ENCODE measurements around the gene LYRM9.
"Not testable (repeated sequence)": the region's sequence is repeated elsewhere in the genome, so short reads cannot be mapped to it uniquely, and the experiment has no call there.

LYRM9 gene

GRCh38 chr17:27896701-27897100, 3.5 kb upstream of the LYRM9 start:
- Histone ChIP-seq H3K9me3 (ENCODE audit: control insufficient read depth, insufficient read depth, low read length) (no peaks in the 10 kb centered on the region), H3K9ac (ENCODE audit: low read depth, low read length) (no peak overlapping the region), H3K36me3 (ENCODE audit: insufficient read depth, low read length) (no peaks in the 10 kb centered on the region)

GRCh38 chr17:27895940-27896535, 2.9 kb upstream of the LYRM9 start:
- peaks cover 32% of the 10 kb centered on the region for H3K4me1 ChIP-seq (ENCODE audit: insufficient read depth, low read length)
- no peaks in the 10 kb centered on the region for H3K9me3 ChIP-seq (ENCODE audit: control insufficient read depth, insufficient read depth, low read length)
- no peaks in the 10 kb centered on the region for H3K36me3 ChIP-seq (ENCODE audit: insufficient read depth, low read length)
- H3K9ac ChIP-seq (ENCODE audit: low read depth, low read length): no peak overlapping the region

More at GRCh38 chr17:27896701-27897100, 3.5 kb upstream of the LYRM9 start:
- peaks cover 25% of the 10 kb centered on the region for H3K4me1 ChIP-seq (ENCODE audit: insufficient read depth, low read length)

- H3K9me3 ChIP-seq (ENCODE audit: control insufficient read depth, insufficient read depth, low read length): no peaks in the 10 kb centered on the region
- no peaks in the 10 kb centered on the region for H3K36me3 ChIP-seq (ENCODE audit: insufficient read depth, low read length)
- H3K9ac ChIP-seq (ENCODE audit: low read depth, low read length): no peak overlapping the region
- peaks cover 33% of the 10 kb centered on the region for H3K4me1 ChIP-seq (ENCODE audit: insufficient read depth, low read length)
Observed at GRCh38 chr17:27895123-27895895, 2.1 kb upstream of the LYRM9 start.

- no peaks in the 10 kb centered on the region for H3K9me3 ChIP-seq (ENCODE audit: control insufficient read depth, insufficient read depth, low read length)
- no peak overlapping the region for H3K9ac ChIP-seq (ENCODE audit: low read depth, low read length)
- H3K36me3 ChIP-seq (ENCODE audit: insufficient read depth, low read length): no peaks in the 10 kb centered on the region
- H3K4me1 ChIP-seq (ENCODE audit: insufficient read depth, low read length): peaks cover 42% of the 10 kb centered on the region
Observed at GRCh38 chr17:27893841-27894503, 807 bp upstream of the LYRM9 start.

- Histone ChIP-seq H3K36me3 (ENCODE audit: insufficient read depth, low read length) (no peaks in the 10 kb centered on the region), H3K9me3 (ENCODE audit: control insufficient read depth, insufficient read depth, low read length) (no peaks in the 10 kb centered on the region), H3K4me1 (ENCODE audit: insufficient read depth, low read length) (peaks cover 54% of the 10 kb centered on the region), H3K9ac (ENCODE audit: low read depth, low read length) (peak overlapping the region; percentile 59; the same call in 1 of the 2 replicates)
Observed at GRCh38 chr17:27892542-27892865, 661 bp downstream of the LYRM9 start.

GRCh38 chr17:27891841-27892240, 1.3 kb downstream of the LYRM9 start:
- peaks cover 54% of the 10 kb centered on the region for H3K4me1 ChIP-seq (ENCODE audit: insufficient read depth, low read length)
- no peak overlapping the region for H3K9ac ChIP-seq (ENCODE audit: low read depth, low read length)
- H3K36me3 ChIP-seq (ENCODE audit: insufficient read depth, low read length): no peaks in the 10 kb centered on the region
- no peaks in the 10 kb centered on the region for H3K9me3 ChIP-seq (ENCODE audit: control insufficient read depth, insufficient read depth, low read length)

GRCh38 chr17:27889711-27890251, 3.4 kb downstream of the LYRM9 start:
- Histone ChIP-seq H3K4me1 (ENCODE audit: insufficient read depth, low read length) (peaks cover 44% of the 10 kb centered on the region), H3K36me3 (ENCODE audit: insufficient read depth, low read length) (no peaks in the 10 kb centered on the region), H3K9me3 (ENCODE audit: control insufficient read depth, insufficient read depth, low read length) (no peaks in the 10 kb centered on the region), H3K9ac (ENCODE audit: low read depth, low read length) (no peak overlapping the region)

- no peak overlapping the region for H3K9ac ChIP-seq (ENCODE audit: low read depth, low read length)
- H3K36me3 ChIP-seq (ENCODE audit: insufficient read depth, low read length): no peaks in the 10 kb centered on the region
- H3K4me1 ChIP-seq (ENCODE audit: insufficient read depth, low read length): peaks cover 36% of the 10 kb centered on the region
- H3K9me3 ChIP-seq (ENCODE audit: control insufficient read depth, insufficient read depth, low read length): no peaks in the 10 kb centered on the region
Observed at GRCh38 chr17:27888945-27889344, 4.2 kb downstream of the LYRM9 start.

GRCh38 chr17:27888067-27888466, 5.1 kb downstream of the LYRM9 start:
- Histone ChIP-seq H3K4me1 (ENCODE audit: insufficient read depth, low read length) (peaks cover 30% of the 10 kb centered on the region), H3K9ac (ENCODE audit: low read depth, low read length) (no peak overlapping the region), H3K36me3 (ENCODE audit: insufficient read depth, low read length) (no peaks in the 10 kb centered on the region), H3K9me3 (ENCODE audit: control insufficient read depth, insufficient read depth, low read length) (no peaks in the 10 kb centered on the region)

- H3K36me3 ChIP-seq (ENCODE audit: insufficient read depth, low read length); H3K9me3 ChIP-seq (ENCODE audit: control insufficient read depth, insufficient read depth, low read length); H3K9ac ChIP-seq (ENCODE audit: low read depth, low read length): not testable (repeated sequence)
- H3K4me1 ChIP-seq (ENCODE audit: insufficient read depth, low read length): peaks cover 26% of the 10 kb centered on the region
Observed at GRCh38 chr17:27886348-27886906, 6.7 kb downstream of the LYRM9 start.

GRCh38 chr17:27882162-27882840, 10.9 kb downstream of the LYRM9 start:
- Histone ChIP-seq H3K9me3 (ENCODE audit: control insufficient read depth, insufficient read depth, low read length) (no peaks in the 10 kb centered on the region), H3K4me1 (ENCODE audit: insufficient read depth, low read length) (no peaks in the 10 kb centered on the region), H3K36me3 (ENCODE audit: insufficient read depth, low read length) (no peaks in the 10 kb centered on the region), H3K9ac (ENCODE audit: low read depth, low read length) (no peak overlapping the region)

- H3K4me1 ChIP-seq (ENCODE audit: insufficient read depth, low read length): no peaks in the 10 kb centered on the region
- no peaks in the 10 kb centered on the region for H3K9me3 ChIP-seq (ENCODE audit: control insufficient read depth, insufficient read depth, low read length)
- no peaks in the 10 kb centered on the region for H3K36me3 ChIP-seq (ENCODE audit: insufficient read depth, low read length)
- no peak overlapping the region for H3K9ac ChIP-seq (ENCODE audit: low read depth, low read length)
Observed at GRCh38 chr17:27879987-27880608, 13.1 kb downstream of the LYRM9 start.

GRCh38 chr17:27878776-27879562, 14.2 kb downstream of the LYRM9 start:
- Histone ChIP-seq H3K4me1 (ENCODE audit: insufficient read depth, low read length) (no peaks in the 10 kb centered on the region), H3K36me3 (ENCODE audit: insufficient read depth, low read length) (no peaks in the 10 kb centered on the region), H3K9me3 (ENCODE audit: control insufficient read depth, insufficient read depth, low read length) (no peaks in the 10 kb centered on the region), H3K9ac (ENCODE audit: low read depth, low read length) (no peak overlapping the region)

Measured in ES-I3 (cell line).